Liver (tissue), 9 donors: ENCODE results near the gene COL23A1. TPM values are rescaled to one million over a fixed set of nuclear protein-coding genes. Genes with fewer than 3 reads are reported as not detected.

Experiments
- DNase-seq: peaks from one replicate; pipeline ENCODE4 v3.0.0-alpha.2; 2017; ENCODE audit warnings: low spot score
- H3K27ac ChIP-seq, 2 donors: one replicate each; pipeline ENCODE4 v1.7.0; 2013; ENCODE audit warnings: inconsistent platforms in 2 of 2, low read length in 2 of 2, control low read depth in 1 of 2, low read depth in 1 of 2, mild to moderate bottlenecking in 1 of 2
- H3K27me3 ChIP-seq, 4 donors: one replicate each; pipeline versions ENCODE4 v1.6.1 to v1.7.0; 2013; ENCODE audit warnings: low read length in 3 of 4, inconsistent platforms in 1 of 4, mild to moderate bottlenecking in 1 of 4, moderate library complexity in 1 of 4; ENCODE audit not compliant: control insufficient read depth in 4 of 4, insufficient read depth in 4 of 4
- H3K36me3 ChIP-seq, 4 donors: one replicate each; pipeline versions ENCODE4 v1.6.1 to v1.7.0; 2013; ENCODE audit warnings: low read length in 3 of 4, mild to moderate bottlenecking in 3 of 4, low read depth in 1 of 4, moderate library complexity in 1 of 4; ENCODE audit not compliant: control insufficient read depth in 4 of 4, insufficient read depth in 3 of 4
- H3K4me1 ChIP-seq, 4 donors: one replicate each; pipeline versions ENCODE4 v1.6.1 to v1.7.0; 2013; ENCODE audit warnings: low read length in 3 of 4, mild to moderate bottlenecking in 3 of 4, moderate library complexity in 1 of 4; ENCODE audit not compliant: control insufficient read depth in 4 of 4, insufficient read depth in 4 of 4
- H3K4me3 ChIP-seq, 3 donors: one replicate each; pipeline versions ENCODE4 v1.6.1 to v1.7.0; 2013; ENCODE audit warnings: low read length in 3 of 3, control low read depth in 1 of 3, low read depth in 1 of 3, mild to moderate bottlenecking in 1 of 3
- H3K9ac ChIP-seq, 2 donors: one replicate each; pipeline ENCODE4 v1.7.0; 2013; ENCODE audit warnings: low read length in 2 of 2, mild to moderate bottlenecking in 2 of 2, moderate library complexity in 2 of 2, control low read depth in 1 of 2, low read depth in 1 of 2
- H3K9me3 ChIP-seq, 4 donors: one replicate each; pipeline versions ENCODE4 v1.6.1 to v1.7.0; 2013; ENCODE audit warnings: low read length in 3 of 4; ENCODE audit not compliant: control insufficient read depth in 4 of 4
- ATF3 ChIP-seq: IDR thresholded peaks from 2 replicates; pipeline ENCODE4 v1.6.1; 2016; ENCODE audit warnings: antibody characterized with exemption
- FOXA1 ChIP-seq: IDR thresholded peaks from 2 replicates; pipeline ENCODE4 v1.6.1; 2016; ENCODE audit warnings: antibody characterized with exemption
- HNF4A ChIP-seq, 2 donors: conservative IDR thresholded peaks; 2 replicates each; pipeline ENCODE4 v1.6.1; 2016; ENCODE audit warnings: antibody characterized with exemption in 2 of 2, mild to moderate bottlenecking in 2 of 2
- JUND ChIP-seq, 2 donors: IDR thresholded peaks; 2 replicates each; pipeline ENCODE4 v1.6.1; 2016; ENCODE audit warnings: antibody characterized with exemption in 2 of 2
- RXRA ChIP-seq, 2 donors: IDR thresholded peaks; 2 replicates each; pipeline ENCODE4 v1.6.1; 2017 to 2018; ENCODE audit warnings: antibody characterized with exemption in 2 of 2, mild to moderate bottlenecking in 1 of 2
- YY1 ChIP-seq: IDR thresholded peaks from 2 replicates; pipeline ENCODE4 v1.6.1; 2016; ENCODE audit warnings: antibody characterized with exemption, mild to moderate bottlenecking
- WGBS: extraction: QIAGEN DNeasy Blood & Tissue Kit; methylation state at CpG from one replicate; pipeline ENCODE4 v1.1.7; 2013; 5-methylcytosine and 5-hydroxymethylcytosine counted together
- polyA plus RNA-seq, 2 donors: library from polyadenylated mRNA; stranded (reverse) in 1 of 2; unstranded in 1 of 2; fragments of 200-250 nt in 1 of 2; fragments of >200 nt in 1 of 2; fragmentation: Nextera tagmentation in 1 of 2; extraction: Ambion mirVana in 1 of 2; gene quantifications; one replicate each; pipeline versions ENCODE4 v1.2.1 to v1.2.3, GENCODE V29; 2013 to 2015
- total RNA-seq, 2 donors: library from RNA; depleted of rRNA; stranded (reverse); fragments of >200 nt; gene quantifications; one replicate each; pipeline ENCODE4 v1.2.3, GENCODE V29; 2014
- TF ChIP-seq, protein P1 (sequence below): IDR thresholded peaks from 2 replicates; pipeline ENCODE4 v1.6.1; 2016; ENCODE audit warnings: antibody characterized with exemption
- TF ChIP-seq, protein P2 (sequence below): IDR thresholded peaks from 2 replicates; pipeline ENCODE4 v1.6.1; 2016; ENCODE audit warnings: antibody characterized with exemption
- TF ChIP-seq, protein P3 (sequence below): IDR thresholded peaks from 2 replicates; pipeline ENCODE4 v1.6.1; 2016; ENCODE audit warnings: antibody characterized with exemption, mild to moderate bottlenecking
- donor health status: healthy.
- donor health status: healthy.
- donor health status: healthy.
- donor health status: healthy.
- donor health status: healthy.

Gene COL23A1
- total and polyA plus RNA-seq, 4 donors = 0.08 to 1.4 (median 0.27) TPM

- H3K4me1 ChIP-seq = peaks cover 0 to 4% (median 0%) of the 10 kb centered on the region in 4 donors
- no peaks in the 10 kb centered on the region for H3K9me3 ChIP-seq
- H3K27ac ChIP-seq = no peak overlapping the region
- H3K4me3 ChIP-seq = no peak overlapping the region
- no peak overlapping the region for H3K9ac ChIP-seq
- TF ChIP-seq, protein P1, sequence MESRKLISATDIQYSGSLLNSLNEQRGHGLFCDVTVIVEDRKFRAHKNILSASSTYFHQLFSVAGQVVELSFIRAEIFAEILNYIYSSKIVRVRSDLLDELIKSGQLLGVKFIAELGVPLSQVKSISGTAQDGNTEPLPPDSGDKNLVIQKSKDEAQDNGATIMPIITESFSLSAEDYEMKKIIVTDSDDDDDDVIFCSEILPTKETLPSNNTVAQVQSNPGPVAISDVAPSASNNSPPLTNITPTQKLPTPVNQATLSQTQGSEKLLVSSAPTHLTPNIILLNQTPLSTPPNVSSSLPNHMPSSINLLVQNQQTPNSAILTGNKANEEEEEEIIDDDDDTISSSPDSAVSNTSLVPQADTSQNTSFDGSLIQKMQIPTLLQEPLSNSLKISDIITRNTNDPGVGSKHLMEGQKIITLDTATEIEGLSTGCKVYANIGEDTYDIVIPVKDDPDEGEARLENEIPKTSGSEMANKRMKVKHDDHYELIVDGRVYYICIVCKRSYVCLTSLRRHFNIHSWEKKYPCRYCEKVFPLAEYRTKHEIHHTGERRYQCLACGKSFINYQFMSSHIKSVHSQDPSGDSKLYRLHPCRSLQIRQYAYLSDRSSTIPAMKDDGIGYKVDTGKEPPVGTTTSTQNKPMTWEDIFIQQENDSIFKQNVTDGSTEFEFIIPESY = no peak
- TF ChIP-seq RXRA (IDR thresholded peaks at IDR 0.05) (peak in 1 of 2 donors; percentile 41), HNF4A (conservative IDR thresholded peaks at IDR 0.05) (peak; percentile 53 to 74)
- DNase-seq = no peak
- H3K36me3 ChIP-seq = peaks cover 11 to 67% (median 49%) of the 10 kb centered on the region in 4 donors
- WGBS = 33% methylated on average over 3 of the region's 3 CpGs
- H3K27me3 ChIP-seq = no peaks in the 10 kb centered on the region
Observed at GRCh38 chr5:178605788-178606187, 15.6 kb upstream of the COL23A1 start.

GRCh38 chr5:178602752-178603151, 12.6 kb upstream of the COL23A1 start:
- TF ChIP-seq HNF4A (conservative IDR thresholded peaks at IDR 0.05) = no peak
- TF ChIP-seq, protein P1 = no peak
- no peak for TF ChIP-seq FOXA1
- no peak for TF ChIP-seq ATF3
- TF ChIP-seq, protein P2, sequence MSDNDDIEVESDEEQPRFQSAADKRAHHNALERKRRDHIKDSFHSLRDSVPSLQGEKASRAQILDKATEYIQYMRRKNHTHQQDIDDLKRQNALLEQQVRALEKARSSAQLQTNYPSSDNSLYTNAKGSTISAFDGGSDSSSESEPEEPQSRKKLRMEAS = no peak
- no peak for TF ChIP-seq YY1
- no peak for TF ChIP-seq RXRA (IDR thresholded peaks at IDR 0.05)
- TF ChIP-seq JUND (IDR thresholded peaks at IDR 0.05) = no peak
- TF ChIP-seq, protein P3, sequence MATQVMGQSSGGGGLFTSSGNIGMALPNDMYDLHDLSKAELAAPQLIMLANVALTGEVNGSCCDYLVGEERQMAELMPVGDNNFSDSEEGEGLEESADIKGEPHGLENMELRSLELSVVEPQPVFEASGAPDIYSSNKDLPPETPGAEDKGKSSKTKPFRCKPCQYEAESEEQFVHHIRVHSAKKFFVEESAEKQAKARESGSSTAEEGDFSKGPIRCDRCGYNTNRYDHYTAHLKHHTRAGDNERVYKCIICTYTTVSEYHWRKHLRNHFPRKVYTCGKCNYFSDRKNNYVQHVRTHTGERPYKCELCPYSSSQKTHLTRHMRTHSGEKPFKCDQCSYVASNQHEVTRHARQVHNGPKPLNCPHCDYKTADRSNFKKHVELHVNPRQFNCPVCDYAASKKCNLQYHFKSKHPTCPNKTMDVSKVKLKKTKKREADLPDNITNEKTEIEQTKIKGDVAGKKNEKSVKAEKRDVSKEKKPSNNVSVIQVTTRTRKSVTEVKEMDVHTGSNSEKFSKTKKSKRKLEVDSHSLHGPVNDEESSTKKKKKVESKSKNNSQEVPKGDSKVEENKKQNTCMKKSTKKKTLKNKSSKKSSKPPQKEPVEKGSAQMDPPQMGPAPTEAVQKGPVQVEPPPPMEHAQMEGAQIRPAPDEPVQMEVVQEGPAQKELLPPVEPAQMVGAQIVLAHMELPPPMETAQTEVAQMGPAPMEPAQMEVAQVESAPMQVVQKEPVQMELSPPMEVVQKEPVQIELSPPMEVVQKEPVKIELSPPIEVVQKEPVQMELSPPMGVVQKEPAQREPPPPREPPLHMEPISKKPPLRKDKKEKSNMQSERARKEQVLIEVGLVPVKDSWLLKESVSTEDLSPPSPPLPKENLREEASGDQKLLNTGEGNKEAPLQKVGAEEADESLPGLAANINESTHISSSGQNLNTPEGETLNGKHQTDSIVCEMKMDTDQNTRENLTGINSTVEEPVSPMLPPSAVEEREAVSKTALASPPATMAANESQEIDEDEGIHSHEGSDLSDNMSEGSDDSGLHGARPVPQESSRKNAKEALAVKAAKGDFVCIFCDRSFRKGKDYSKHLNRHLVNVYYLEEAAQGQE = no peak
- Histone ChIP-seq H3K27me3 (no peaks in the 10 kb centered on the region), H3K4me3 (no peak overlapping the region), H3K9ac (no peak overlapping the region), H3K36me3 (peaks cover 8 to 50% (median 41%) of the 10 kb centered on the region in 4 donors), H3K9me3 (no peaks in the 10 kb centered on the region), H3K27ac (no peak overlapping the region), H3K4me1 (peaks cover 0 to 4% (median 0%) of the 10 kb centered on the region in 4 donors)
- WGBS = 93% methylated on average over 2 of the region's 2 CpGs
- DNase-seq = no peak
